Measurements from ENCODE around the gene CD40.

Gene CD40

DNA sequence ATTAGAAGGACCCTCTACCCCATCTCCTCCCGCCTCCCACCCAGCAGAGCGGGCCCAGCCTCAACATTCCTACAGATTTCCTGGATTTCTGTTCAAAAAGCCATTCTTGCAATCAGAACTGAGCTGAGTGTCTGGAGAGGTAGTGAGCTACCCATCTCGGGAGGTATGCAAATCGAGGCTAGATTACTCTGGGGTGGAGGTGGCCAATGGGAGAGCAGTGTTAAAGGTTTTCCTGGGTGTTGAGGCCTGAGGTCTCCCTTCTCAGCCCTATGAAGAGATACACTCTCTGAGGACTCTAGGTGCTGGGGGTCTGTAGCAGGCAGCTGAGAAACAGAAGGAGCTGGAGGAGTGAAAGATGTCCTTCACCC lies 57.0 kb downstream of the CD40 start:
- no peak for DNase-seq

DNA sequence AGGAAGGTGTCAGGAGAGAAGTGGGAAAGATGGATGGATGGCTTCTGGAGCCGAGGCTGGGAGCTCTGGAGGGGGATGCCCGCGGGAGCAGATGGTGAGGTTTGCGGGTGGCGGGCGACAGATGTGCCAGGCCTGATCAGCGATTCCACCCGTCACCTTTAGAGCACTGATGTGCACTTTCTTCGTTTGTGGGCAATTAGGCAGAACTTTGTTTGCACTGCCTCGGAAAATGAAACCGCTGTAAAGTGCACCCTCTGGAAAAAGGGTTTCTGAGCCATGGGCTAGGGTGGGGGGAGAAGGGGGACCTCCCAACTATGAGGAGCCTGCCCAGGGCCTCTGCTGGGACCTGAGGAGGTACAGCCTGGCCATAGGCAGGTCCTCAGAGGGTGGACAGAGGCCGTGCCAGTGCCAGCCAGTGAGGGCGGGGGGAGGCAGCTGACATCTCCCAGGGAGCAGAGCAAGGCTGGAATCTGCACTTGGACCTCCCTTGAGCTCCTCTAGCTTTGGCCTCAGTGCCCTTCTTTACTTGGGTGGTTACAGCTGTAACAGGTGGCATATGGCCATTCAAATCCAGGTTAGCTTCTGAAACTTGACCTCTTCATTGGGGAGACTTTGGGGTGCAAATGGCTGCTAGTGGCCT lies 58.7 kb downstream of the CD40 start:
- DNase-seq: no peak

DNA sequence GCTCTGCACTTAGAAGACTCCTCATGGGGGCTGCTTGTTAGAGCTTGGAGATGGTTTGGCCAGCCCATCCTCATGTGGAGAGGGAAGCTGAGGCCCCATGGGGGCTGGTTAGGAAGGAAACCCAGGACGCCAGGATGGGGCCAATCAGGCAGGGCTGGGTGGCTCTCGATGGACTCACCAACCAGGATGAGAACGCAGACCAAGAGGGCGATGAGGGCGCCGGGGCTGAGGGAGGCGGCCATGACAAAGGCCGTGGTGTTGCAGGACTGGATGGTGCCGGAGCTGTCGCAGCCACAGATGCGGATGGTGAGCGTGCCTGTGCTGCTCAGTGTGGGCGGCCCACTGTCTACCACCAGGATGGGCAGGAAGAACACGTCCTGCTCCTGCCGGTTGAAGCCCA lies 59.7 kb downstream of the CD40 start:
- DNase-seq: no peak

DNA sequence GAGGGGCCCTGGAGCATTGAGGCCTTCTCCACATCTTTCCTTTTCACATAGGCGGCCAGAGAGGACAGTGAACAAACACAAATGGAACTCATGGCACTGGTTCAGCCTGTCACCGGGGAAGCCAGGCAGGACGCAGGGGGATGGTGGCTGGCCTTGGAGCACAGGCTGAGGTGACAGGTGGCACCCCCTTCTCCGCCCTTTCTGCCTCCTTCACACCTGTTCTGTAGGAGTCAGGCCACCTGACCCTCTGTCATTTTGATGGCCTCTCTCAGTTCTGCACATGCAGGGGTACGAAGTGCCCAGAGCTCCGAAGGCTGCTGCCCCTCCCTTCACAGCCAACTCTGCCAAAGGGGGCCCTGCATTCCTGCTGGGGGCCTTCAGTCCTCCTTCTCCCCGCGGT lies 60.8 kb downstream of the CD40 start:
- DNase-seq: no peak
